Testis (tissue), 3 donors: ENCODE measurements around the gene RASSF8. TPM values are rescaled to one million over a fixed set of nuclear protein-coding genes. Genes with fewer than 3 reads are reported as not detected.

Source experiments
- DNase-seq: peaks from one replicate; pipeline ENCODE4 v3.0.0-alpha.2; 2019
- H3K27ac ChIP-seq, 2 donors: fragments of 200-600 bp; sonication (generic); one replicate each; pipeline ENCODE4 v1.5.1; 2019
- H3K27me3 ChIP-seq: fragments of 200-600 bp; sonication (generic); one replicate; pipeline ENCODE4 v1.5.1; 2019
- H3K36me3 ChIP-seq: fragments of 200-600 bp; sonication (generic); one replicate; pipeline ENCODE4 v1.5.1; 2017; ENCODE audit warnings: low read depth; ENCODE audit errors: missing control alignments
- H3K4me1 ChIP-seq: fragments of 200-600 bp; sonication (generic); one replicate; pipeline ENCODE4 v1.5.1; 2019
- H3K4me3 ChIP-seq, 2 donors: fragments of 200-600 bp; sonication (generic); one replicate each; pipeline ENCODE4 v1.5.1; 2017 to 2019
- H3K9me3 ChIP-seq: fragments of 200-600 bp; sonication (generic); one replicate; pipeline ENCODE4 v1.5.1; 2017
- CTCF ChIP-seq, 3 experiments: fragments of 450-650 bp in 2 of 3; fragments of 200-600 bp in 1 of 3; sonication (generic) in 1 of 3; IDR thresholded peaks; one replicate each; pipeline ENCODE4 v1.5.1; 2016 to 2019; ENCODE audit warnings: antibody characterized with exemption in 3 of 3, mild to moderate bottlenecking in 2 of 3, moderate library complexity in 1 of 3
- POLR2A ChIP-seq: fragments of 450-650 bp; IDR thresholded peaks from one replicate; pipeline ENCODE4 v1.6.1; 2017; ENCODE audit warnings: antibody characterized with exemption, mild to moderate bottlenecking, moderate library complexity
- WGBS, 2 donors: methylation state at CpG; one replicate each; pipeline ENCODE4 v1.1.5; 2018; 5-methylcytosine and 5-hydroxymethylcytosine counted together
- intact Hi-C: fragments of 100-400 bp; cut with DNase I; formaldehyde crosslinking; loops from one replicate; pipeline ENCODE4 v1.15.1; 2023; ENCODE audit warnings: low total_unique reads
- polyA plus RNA-seq: library from polyadenylated mRNA; stranded (reverse); fragments of 350-450 nt; fragmentation: Illumina TruSeq; extraction: RNeasy Lipid Tissue Mini Kit (QIAGEN cat#74804); gene quantifications from one replicate; pipeline ENCODE4 v1.2.3, GENCODE V29; 2014; ENCODE audit warnings: low read depth, low replicate concordance; ENCODE audit not compliant: insufficient read depth
- total RNA-seq, 2 donors: library from RNA; depleted of rRNA; stranded (reverse); fragments of >200 nt; gene quantifications; one replicate each; pipeline ENCODE4 v1.2.3, GENCODE V29; 2016

Gene RASSF8
- total and polyA plus RNA-seq, 3 donors from 2014 or later, result 71.7 to 93.5 (median 90.0) TPM

DNA sequence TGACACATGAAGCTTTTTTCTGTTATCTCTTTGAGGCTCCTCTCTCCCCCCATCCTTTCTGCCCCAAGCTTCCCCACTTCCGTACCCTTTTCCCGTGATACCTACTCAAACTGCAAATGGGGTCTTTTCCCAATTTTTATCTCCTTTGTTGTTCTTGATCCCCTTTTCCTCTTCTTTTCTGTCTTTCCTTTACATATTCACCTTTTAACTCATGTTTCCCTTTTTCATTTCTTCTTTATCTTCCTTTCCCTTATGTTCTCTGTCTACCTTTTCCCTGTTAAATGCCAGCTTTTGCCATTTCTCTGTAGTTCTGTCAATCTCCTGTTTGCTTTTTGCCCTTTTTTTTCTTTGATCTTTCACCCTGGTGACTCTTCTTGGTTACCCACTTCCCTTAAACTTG, 168.9 kb downstream of the RASSF8 start:
- DNase-seq, result no peak
- 71% methylated on average over 2 of the region's 2 CpGs for WGBS, 2 donors
- H3K27ac ChIP-seq, result no peak overlapping the region
- TF ChIP-seq POLR2A, result no peak
- TF ChIP-seq CTCF (IDR thresholded peaks at IDR 0.05), result no peak
- no peaks in the 10 kb centered on the region for H3K36me3 ChIP-seq
- H3K9me3 ChIP-seq, result no peaks in the 10 kb centered on the region
- H3K4me3 ChIP-seq, result no peak overlapping the region
- intact Hi-C loops, result no loop called here
- H3K4me1 ChIP-seq, result peaks cover 5% of the 10 kb centered on the region
- H3K27me3 ChIP-seq, result no peaks in the 10 kb centered on the region

DNA sequence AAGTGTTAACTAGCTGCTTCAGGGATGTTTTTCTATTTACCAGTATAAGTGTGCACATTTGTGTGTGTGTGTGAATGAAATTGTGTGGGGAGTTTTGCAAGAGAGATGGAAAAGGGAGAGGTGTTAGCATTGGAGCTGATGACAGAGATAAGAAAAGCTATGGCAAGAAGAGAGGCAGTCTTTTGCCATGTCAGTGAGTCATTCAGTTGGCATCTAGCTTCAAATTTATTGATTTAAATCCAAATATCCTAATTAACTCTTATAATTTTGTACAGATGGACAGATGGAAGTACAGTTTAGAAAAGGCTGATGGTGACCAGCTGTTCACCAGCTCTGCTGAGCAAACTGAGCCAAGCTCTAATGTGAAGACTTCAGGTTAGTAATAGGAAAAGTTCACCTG, 169.7 kb downstream of the RASSF8 start:
- intact Hi-C loops, result no loop called here
- no peaks in the 10 kb centered on the region for H3K36me3 ChIP-seq
- H3K27me3 ChIP-seq, result no peaks in the 10 kb centered on the region
- H3K4me3 ChIP-seq, result no peak overlapping the region
- no peaks in the 10 kb centered on the region for H3K9me3 ChIP-seq
- no peak for DNase-seq
- H3K27ac ChIP-seq, result no peak overlapping the region
- no peak for TF ChIP-seq POLR2A
- no peak for TF ChIP-seq CTCF (IDR thresholded peaks at IDR 0.05)
- H3K4me1 ChIP-seq, result peaks cover 5% of the 10 kb centered on the region

Other genes starting within 250 kb of the RASSF8 start
- gene BHLHE41, start 166.4 kb downstream of the RASSF8 start, total RNA-seq, result 10 to 100 TPM; 13.9 to 23.8 TPM
- 10.0 TPM for gene BHLHE41, start 166.4 kb downstream of the RASSF8 start, polyA plus RNA-seq
- gene SSPN, start 236.9 kb downstream of the RASSF8 start, total RNA-seq, result 10 to 100 TPM; 25.5 to 41.6 TPM
- 17.8 TPM for gene SSPN, start 236.9 kb downstream of the RASSF8 start, polyA plus RNA-seq